ENCODE measurements around the gene MAD1L1.
"Not testable (repeated sequence)": the region's sequence is repeated elsewhere in the genome, so short reads cannot be mapped to it uniquely, and the experiment has no call there.

MAD1L1 gene

DNA sequence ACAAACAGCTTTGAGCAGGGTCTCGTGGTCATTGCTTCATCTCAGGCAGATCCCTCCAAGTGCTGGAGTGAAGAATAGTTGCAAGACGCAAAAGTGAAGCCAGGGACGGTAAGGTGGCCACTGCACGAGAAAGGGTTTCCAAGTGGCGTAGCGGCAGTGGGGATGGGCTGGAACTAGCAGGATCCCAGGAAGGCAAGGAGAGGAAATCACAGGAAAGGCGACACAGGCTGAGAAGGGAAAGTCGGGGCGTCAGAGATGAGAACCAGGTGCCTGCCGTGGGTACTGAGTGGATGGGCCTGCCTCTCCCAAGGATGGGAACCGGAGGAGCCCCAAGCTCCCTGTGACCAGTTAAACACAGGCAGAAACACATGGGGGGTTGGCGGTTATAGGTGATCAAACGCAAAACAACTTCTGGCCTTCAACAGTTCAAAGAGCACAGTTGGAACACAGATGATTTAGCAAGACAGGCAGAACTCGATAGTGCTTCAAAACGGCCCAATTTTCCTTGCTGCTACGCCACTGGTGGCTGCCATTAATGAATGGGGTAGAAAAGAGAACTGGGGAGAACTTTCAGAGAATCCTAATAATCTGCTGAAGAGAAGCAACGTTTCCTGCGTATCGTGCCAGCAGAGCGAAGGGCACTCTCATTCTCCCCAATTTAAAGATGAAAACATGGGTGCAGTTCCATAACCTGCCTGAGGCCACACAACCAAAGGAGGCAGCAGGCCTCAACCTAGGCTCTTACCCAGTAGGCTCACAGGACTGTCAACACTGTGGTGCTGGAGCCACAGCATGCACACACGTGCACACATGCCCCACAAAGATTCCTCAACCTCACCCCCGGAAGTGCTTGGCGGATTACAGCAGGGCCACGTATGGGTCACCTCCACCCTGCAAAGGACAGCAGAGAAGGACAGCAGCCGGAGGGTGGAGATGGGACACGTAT is 61.9 kb downstream of the MAD1L1 start:
- DNase-seq, result no peak

GRCh38 chr7:2169923-2170575 is 62.7 kb downstream of the MAD1L1 start:
- no peak for DNase-seq

GRCh38 chr7:2168615-2169311 is 64.0 kb downstream of the MAD1L1 start:
- no peak for DNase-seq

GRCh38 chr7:2166625-2167280 is 66.0 kb downstream of the MAD1L1 start:
- no peak for DNase-seq

- no peak for DNase-seq
These were observed 66.8 kb downstream of the MAD1L1 start for GRCh38 chr7:2165610-2166594.

DNA sequence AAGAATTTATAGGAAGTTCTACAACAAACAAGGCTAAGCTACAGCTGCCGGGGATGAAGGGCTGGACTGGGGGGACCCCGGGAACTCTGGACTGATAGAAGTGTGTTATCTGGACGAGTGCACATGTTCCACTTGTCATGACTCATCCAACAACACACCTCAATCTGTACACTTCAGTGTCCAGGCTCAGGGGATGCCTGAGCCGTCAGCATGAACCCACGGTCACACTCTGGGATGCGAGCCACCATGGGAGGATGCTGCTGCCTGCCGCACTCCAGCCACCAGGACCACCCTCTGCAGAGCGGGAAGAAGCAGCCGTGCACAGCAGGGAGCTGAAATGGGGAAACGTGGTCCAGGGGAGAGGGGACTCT is 67.5 kb downstream of the MAD1L1 start:
- DNase-seq, result no peak

DNA sequence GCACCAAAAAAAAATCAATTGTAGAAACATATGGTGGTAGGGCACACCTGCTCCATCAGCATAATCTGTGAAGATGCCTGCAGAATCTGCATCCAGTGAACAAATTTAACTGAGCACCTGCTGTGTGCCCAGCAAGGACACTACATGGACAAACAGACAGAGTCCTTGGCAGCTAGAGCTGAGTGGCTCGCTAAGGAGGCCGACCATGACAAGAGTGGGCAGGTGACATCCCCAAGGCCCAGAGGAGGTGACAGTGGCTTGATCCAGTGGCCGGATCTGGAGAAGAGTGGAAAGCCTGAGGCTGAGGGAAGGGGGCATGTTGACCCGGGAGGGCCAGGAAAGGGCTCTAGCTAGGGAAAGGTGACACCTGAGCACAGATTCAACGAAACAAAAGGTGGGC is 68.1 kb downstream of the MAD1L1 start:
- DNase-seq, result no peak

DNA sequence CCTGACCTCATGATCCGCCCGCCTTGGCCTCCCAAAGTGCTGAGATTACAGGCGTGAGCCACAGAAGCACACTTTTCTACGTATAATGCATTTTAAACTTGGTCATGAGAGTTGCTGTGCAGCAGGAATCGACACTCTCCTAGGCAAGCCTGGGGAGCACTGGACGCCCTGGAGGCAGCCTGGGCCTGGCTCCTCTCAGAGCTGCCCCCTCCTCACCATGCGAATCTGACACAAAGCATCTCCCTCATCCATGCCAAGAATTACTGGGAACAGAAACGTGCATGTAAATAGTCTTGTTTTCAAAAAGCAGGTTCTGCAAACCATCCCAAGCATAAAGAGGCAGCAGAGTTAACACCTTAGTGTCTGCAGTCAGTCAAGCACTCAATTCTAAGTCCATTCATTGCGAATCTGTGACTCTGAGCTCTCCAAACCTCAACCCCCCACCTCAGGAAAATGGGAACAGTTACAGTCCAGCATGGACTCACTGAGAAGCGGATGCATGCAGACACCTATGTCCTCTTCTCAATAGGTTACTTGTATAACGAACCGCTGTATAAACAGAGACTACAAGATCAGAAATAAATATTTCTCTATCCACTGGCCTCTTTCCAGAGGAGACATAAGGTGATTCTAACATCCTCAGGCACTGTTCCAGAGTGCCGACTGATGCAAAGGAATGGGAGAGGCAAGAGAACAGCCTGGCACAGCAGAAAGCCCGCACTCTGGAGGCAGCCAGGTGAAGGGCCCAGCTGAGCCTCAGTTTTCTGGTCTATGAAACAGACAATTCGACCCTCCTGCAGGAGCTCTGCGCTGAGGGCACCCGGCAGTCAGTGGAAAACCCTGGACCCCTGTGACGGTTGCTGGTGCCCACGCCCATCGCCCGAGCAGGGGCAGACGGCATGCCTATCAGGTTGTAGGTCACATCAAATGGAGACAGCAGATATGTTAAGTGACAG is 68.9 kb downstream of the MAD1L1 start:
- DNase-seq, result no peak

DNA sequence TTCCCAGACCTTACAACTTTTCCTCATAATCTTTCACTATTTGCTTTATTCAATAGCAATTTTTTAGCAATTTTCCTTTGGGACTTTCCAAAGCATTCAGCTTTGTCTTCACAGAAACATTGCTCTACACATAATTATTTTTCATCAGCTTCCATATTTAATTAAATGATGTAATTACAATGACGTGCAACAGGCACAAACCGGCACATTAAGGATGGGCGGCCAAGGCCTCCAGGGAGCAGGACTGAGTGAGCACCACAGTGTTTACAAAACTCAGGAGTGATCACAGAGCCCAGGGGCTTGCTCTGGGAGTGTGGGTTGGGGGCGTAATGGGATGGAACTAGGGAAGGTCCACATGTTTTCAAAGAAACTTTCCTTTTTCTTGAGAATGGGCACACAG is 69.8 kb downstream of the MAD1L1 start:
- DNase-seq, result no peak

DNA sequence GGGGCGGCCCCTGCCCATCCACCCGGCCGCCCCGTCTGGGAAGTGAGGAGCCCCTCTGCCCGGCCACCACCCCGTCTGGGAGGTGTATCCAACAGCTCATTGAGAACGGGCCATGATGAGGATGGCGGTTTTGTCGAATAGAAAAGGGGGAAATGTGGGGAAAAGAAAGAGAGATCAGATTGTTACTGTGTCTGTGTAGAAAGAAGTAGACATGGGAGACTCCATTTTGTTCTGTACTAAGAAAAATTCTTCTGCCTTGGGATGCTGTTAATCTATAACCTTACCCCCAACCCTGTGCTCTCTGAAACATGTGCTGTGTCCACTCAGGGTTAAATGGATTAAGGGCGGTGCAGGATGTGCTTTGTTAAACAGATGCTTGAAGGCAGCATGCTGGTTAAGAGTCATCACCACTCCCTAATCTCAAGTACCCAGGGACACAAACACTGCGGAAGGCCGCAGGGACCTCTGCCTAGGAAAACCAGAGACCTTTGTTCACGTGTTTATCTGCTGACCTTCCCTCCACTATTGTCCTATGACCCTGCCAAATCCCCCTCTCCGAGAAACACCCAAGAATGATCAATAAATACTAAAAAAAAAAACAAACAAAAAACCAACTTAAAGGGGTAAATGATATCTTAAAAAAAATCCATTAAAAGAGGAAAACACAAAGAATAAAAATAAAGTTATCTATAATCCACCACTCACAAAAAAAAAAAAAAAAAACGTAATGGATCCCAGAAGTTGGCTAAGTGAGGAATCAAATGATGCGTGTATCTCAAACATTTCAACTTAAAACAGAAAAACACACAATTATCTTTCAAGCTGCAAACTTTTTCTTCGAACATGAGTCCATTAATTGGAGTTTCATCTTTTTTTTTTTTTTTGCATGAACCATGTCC is 70.5 kb downstream of the MAD1L1 start:
- DNase-seq, result not testable (repeated sequence)

DNA sequence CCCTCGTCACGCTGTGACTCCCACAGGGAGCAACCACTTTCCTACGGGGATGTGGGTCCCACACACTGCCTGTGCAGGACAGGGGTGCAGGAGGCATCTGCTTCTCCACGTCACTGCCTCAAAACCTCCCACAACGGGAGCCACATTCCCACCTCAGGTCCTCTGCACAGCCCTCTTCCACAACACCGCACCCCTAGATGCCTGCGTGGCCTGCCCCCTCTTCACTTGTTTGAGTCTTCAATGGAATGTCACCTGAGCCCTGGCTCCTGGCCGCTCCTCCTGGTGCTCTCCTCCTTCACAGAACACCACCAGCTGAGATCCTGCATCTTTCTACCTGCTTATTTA is 73.6 kb downstream of the MAD1L1 start:
- no peak for DNase-seq

DNA sequence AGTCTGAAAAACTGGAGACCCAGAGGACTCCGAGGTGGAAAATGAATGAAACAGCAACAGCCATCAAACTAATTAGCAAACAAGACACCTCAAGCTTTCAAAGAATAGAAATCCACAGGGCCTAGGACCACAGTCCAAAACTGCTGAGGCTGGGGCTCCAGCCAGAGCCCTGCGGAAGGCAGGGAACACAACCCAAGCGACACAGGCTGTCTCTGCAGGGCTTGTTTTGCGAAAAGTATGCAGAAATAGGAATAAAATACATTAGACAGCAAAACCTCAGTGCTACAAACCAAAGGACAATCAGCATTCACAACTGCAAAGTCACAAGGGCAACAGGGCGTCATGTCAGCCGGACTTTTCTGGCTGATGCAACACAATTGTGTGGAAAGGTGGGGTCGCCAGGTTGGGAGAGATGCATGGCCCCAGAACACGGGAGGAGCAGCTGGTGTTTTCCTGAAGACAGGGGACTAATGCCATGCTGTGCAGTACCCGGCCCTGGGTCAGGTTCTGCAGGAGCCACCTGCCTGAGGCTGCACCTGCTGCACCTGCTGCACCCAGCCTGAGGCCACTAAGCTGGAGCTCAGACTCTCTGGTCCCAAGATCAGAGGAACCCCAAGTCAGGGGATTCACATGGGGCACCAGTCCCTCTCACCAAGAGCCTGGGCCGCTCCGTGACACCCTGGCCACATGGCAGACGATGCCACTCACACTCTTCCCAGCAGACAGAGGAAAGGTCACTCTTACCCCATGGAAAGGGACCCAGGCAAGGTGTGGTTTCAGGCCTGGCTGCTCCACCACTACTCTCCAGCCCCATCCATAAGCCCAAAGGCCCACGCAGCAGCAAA is 74.2 kb downstream of the MAD1L1 start:
- DNase-seq, result no peak

DNA sequence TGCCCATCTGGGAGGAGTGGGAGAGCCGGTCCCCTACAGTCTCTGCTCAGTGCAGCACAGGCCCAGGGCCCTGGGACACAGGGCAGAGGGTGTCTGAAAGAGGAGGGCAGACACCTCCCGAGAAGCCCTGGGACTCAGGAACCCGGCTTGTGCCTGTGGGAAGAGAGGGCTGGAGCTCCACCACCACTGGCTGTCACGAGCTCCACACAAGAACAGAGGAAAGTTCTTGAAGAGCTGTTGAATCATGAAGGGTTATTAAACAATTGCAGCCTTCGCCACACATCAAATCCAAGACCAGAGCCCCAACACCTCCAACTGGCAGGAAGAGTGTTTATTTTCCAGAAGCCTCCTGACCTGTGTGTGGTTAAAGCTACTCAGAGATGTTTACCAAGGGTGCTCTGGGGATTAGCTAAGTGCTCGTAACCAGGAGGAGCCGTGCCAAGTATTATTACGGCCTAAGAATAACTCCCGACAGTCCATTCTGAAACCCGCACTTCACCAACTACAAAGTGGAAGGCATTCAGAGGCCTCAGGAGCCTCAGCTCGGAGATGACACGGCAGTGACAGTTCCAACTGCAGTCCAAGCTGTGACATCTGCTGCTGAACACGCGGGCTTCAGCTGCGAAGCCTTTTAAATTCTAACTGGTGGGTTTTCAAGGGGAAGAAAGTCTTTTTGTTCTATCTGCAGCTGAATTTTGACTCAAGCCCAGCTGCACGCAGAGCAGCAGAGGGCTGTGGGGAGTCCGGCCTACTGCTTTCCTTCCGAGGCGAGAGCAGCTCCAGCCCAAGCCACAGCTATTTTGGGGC is 75.1 kb downstream of the MAD1L1 start:
- DNase-seq, result no peak

DNA sequence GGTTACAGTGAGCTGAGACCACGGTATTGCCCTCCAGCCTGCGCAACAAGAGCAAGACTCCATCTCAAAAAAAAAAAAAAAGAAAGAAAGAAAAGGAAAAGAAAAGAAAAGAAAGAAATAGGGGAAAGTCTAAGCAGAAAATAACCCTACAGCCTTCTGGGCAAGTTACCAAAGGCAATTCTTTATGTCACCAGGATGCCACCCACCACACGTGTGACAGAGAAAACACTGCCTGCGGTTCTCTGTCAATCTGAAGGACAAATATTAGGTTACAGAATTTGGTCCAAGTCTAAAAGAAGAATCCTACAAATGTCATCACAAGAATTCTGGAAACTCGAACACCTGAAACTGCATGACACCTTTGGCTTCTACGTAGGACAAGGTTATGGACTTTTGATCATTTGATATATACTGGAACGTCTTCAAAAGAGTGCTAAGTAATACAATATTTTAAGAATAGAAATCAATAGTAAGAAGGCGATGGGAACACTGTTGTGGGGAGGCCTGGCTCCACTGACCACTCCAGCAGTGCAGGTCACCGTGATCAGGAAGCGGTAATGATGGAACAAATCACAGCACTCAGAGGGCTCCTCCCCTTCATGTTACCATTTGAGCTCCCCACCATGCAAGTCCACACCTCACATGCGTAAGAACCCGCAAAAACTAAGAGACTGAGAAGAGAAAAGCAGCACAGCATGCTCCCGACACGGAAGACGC is 75.8 kb downstream of the MAD1L1 start:
- no peak for DNase-seq

DNA sequence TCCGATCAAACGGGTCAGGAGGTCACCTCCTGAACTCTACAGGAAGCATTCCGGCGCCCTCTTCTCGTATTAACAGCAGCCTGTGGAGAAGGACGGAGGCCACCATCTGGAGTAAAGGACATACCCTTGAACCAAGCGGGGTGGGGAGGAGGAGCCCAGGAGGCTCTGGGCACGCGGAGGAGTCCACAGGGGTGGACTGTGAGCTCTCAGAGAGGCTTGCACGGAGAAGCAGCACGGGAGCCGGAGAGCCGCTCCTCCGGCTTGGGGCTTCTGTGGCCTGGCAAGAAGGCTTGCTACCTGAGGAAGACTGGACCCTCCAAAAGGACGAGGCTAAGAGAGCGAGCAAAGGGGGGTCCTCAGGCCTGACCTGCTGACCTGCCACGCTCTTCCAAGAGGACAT is 77.9 kb downstream of the MAD1L1 start:
- no peak for DNase-seq

GRCh38 chr7:2154121-2154520 is 78.6 kb downstream of the MAD1L1 start:
- DNase-seq, result no peak

GRCh38 chr7:2152646-2153045 is 80.1 kb downstream of the MAD1L1 start:
- no peak for DNase-seq

Measured in SIG-M5 (cell line).